Stimulated activated CD8-positive, alpha-beta memory T cell treated with anti-CD3 and anti-CD28 coated beads, Interleukin-2, amount 100 ng/mL, for 1 hour (primary cell): Measurements from ENCODE around the gene SOAT2.
"Not testable (repeated sequence)": the region's sequence is repeated elsewhere in the genome, so short reads cannot be mapped to it uniquely, and the experiment has no call there.

Experiments used
- DNase-seq, 2 donors: peaks; one replicate each; pipeline ENCODE4 v3.0.0-alpha.2; 2020; ENCODE audit warnings: low read depth in 2 of 2

Gene SOAT2

GRCh38 chr12:53133722-53134121 is 30.4 kb downstream of the SOAT2 start:
- DNase-seq, result no peak

- no peak for DNase-seq
These were observed 40.1 kb downstream of the SOAT2 start for GRCh38 chr12:53143355-53143754.

GRCh38 chr12:53145383-53146260 is 42.3 kb downstream of the SOAT2 start:
- no peak for DNase-seq

- DNase-seq, result no peak
These were observed 43.9 kb downstream of the SOAT2 start for GRCh38 chr12:53147181-53147580.

DNA sequence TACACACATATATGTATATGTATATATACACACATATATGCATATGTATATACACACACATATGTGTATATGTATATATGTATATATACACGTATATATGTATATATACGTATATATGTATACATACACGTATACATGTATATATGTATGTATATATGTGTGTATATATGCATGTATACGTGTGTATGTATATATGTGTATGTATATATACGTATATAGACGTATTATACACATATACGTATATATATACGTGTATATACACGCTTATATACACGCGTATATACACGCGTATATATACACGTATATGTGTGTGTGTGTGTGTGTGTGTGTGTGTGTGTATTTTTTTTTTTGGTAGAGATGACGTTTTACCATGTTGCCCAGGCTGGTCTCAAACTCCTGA is 44.4 kb downstream of the SOAT2 start:
- DNase-seq, result no peak

GRCh38 chr12:53151039-53151438 is 47.8 kb downstream of the SOAT2 start:
- no peak for DNase-seq

DNA sequence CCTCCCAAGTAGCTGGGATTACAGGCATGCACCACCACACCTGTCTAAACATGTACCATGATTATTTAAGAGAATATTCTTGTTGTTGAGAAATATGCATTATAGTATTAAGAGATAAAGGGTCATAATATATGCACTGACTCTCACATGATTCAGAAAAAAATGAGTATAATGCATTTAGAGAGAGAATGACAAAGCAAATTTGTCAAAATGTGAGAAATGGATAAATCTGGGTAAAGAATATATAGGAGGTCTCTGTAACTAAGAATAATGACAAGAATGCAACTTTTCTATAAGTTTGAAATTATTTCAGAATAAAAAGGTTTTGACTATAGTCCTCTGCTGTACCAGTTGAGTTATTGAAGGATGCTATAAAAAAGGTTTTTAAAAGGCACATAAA is 49.1 kb downstream of the SOAT2 start:
- DNase-seq, result no peak

DNA sequence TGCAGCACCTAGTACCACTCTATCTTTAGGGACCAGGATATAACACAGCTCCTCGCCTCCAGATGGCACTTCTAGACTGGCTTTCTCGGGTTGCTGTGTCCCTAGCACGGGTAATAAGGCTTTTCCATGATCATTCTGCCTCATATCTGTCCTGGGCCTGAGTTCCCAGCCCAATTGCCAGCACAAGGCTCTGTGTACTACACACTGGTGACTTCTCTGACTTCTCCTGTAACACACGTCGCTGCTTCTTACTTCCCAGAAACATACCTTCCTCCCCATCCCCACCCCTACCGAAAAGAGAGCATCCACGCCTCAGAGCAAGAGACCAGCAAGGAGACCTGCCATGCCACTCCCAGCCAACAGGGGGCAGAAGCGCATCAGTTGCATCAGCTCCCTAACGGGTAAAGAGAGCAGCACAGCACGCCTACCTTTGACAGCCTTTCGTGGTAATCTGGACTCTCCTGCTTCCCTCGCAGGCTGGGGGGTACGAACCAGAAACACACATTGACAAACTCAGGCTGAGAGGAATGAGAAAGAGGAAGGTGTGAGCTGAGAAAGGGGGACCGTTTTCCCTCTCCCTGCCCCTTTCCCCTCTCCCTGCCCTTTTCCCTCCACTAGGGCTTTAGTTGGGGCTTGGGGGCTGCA is 56.0 kb downstream of the SOAT2 start:
- DNase-seq, result peak; percentile 77 to 78

- no peak for DNase-seq
These were observed 56.7 kb downstream of the SOAT2 start for GRCh38 chr12:53160000-53160399.

- DNase-seq, result no peak
These were observed 57.4 kb downstream of the SOAT2 start for GRCh38 chr12:53160673-53161072.

DNA sequence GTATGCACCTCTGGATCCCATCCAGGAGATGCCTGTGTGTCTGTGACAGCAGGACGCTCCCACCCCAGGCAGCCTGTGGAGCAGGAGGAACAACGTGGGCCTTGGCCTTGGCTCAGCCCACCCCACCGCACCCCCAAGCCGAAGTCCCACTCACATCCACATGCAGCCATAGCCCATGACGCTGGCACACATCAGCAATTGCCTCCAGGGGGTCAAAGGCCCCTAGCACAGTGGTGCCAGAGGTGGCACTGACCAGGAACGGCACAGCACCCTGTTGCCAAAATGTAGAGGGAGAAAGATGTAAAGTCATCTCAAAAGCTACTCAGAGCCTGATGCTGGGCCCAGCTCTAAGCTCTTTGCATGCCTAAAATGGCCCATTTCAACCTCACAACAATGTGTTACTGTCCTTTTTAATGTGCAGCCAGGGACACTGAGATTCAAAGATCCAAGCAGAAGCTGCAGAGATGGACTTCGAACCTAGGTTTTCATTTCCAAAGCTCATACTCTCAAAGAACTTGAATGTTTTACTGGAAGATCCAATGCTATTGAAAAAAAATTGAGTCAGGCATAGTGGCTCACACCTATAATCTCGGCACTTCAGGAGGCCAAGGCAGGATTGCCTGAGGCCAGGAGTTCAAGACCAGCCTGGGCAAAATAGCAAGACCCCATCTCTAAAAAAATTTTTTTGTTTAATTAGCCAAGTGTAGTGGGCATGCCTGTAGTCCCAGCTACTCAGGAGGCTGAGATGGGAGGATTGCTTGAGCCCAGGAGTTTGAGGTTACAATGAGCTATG is 58.0 kb downstream of the SOAT2 start:
- DNase-seq, result no peak

DNA sequence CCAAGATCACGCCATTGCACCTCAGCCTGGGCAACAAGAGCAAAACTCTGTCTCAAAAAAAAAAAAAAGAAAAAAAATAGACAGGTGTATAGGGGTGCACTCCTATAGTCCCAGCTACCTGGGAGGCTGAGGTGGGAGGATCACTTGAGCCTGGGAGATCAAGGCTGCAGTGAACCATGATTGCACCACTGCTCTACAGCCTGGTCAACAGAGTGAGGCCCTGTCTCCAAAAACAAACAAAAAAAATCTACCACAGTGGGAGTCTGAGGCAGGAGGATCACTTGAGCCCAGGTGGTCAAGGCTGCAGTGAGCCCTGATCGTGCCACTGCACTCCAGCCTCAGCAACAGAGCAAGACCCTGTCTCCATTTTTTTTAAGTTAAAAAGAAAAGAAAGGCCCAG is 59.7 kb downstream of the SOAT2 start:
- not testable (repeated sequence) for DNase-seq

- DNase-seq, result no peak
These were observed 63.6 kb downstream of the SOAT2 start for GRCh38 chr12:53166837-53167236.

- DNase-seq, result no peak
These were observed 66.4 kb downstream of the SOAT2 start for GRCh38 chr12:53169644-53170043.

DNA sequence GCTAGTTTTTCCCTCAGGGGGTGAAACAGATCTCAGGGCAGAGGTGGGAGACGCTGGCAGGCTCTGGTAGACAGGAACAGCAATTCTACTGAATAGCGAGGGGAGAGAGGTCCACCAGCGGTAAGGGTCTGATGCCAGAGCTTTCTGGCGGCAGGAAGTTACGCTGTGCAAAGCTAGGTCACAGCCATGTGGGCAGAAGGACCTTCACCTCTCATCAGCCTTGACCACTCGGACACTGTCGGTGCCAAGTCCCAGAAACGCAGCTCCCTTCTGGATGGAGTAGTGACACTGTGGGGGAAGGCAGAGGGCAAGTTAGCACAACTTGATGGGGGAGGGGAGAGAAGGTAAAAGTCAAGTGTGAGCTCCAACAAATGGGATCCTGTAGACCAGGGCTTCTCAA is 66.9 kb downstream of the SOAT2 start:
- no peak for DNase-seq

DNA sequence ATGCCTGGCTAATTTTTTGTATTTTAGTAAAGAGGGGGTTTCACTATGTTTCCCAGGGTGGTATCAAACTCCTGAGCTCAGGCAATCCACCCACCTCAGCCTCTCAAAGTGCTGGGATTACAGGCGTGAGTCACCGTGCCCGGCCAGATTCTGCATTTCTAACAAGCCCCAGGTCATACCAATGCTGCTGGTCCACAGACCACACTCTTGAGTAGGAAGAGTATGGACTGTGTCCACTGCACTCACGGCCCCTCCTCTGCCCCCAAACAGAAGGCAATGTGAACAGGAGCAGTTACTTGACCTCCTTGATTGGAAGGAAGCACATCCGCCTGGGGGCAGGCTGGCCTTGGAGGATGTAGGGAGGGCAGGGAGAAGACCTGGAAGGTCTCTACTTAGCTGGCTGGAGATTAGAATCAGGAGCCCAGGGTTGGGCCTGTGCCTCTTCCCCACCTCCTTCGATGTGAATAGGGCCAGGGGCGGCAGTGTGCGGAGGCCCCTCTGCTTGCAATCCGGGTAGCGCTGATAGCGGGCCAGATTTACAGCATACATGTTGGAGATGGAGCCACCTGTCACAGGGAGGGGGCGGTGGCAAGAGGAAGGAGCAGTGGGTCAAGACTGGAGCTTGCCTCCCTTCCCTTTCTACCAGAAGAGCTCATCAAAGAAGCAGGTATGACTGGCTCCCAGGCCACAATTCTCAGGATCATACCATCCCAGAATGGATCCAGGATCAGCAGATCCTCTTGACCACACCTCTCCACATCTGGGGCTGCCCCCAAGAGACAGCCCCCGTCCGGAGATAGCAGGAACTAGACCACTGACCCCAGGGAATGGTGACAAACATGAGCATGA is 67.8 kb downstream of the SOAT2 start:
- no peak for DNase-seq

- DNase-seq, result no peak
These were observed 68.5 kb downstream of the SOAT2 start for GRCh38 chr12:53171725-53172329.

DNA sequence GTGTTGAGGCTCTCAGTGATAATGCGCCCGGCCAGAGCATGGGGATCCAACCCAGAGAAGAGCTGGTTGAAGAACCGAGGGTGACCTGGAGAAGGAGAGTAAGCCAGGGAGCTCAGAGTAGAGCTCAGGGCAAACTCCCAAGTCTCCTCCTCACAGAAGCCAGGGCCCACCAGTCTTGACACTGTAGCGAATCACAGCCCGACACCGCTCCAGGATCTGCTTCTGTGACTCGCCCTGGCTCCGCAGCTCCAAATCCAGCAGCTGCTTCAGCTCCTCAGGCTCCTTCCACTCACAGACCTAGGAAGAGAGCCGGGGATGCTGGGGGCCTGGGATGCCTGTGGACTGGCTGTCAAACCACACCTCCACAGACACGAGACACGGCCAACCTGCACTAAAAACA is 69.1 kb downstream of the SOAT2 start:
- DNase-seq, result no peak

- DNase-seq, result no peak
These were observed 69.9 kb downstream of the SOAT2 start for GRCh38 chr12:53173085-53173715.
